C4-2B (cell line): ENCODE measurements around the gene RMRP.

Source experiments
- CTCF ChIP-seq: fragments of 450-650 bp; conservative IDR thresholded peaks from 2 replicates; pipeline ENCODE4 v1.5.1; 2017; ENCODE audit warnings: mild to moderate bottlenecking
- ZFX ChIP-seq: fragments of 450-650 bp; IDR thresholded peaks from 2 replicates; pipeline ENCODE4 v1.6.1; 2017

- no peak for TF ChIP-seq CTCF
- TF ChIP-seq ZFX: no peak
Measured at GRCh38 chr9:35684921-35685320, 27.1 kb upstream of the RMRP start.
